HL-60 (cell line): ENCODE data around the gene INTS11.

Experiments
- CTCF ChIP-seq: IDR thresholded peaks from one replicate; pipeline ENCODE4 v1.5.1; 2011; ENCODE audit warnings: low read length, control low read depth, inconsistent platforms; ENCODE audit not compliant: insufficient read depth
- GABPA ChIP-seq: IDR thresholded peaks from 2 replicates; pipeline ENCODE4 v1.6.1; 2012; ENCODE audit warnings: low read depth
- POLR2AphosphoS5 ChIP-seq: IDR thresholded peaks from 2 replicates; pipeline ENCODE4 v1.6.1; 2012; ENCODE audit warnings: low read depth
- REST ChIP-seq: IDR thresholded peaks from 2 replicates; pipeline ENCODE4 v1.6.1; 2012; ENCODE audit warnings: low read depth; ENCODE audit not compliant: insufficient replicate concordance
- SPI1 ChIP-seq: IDR thresholded peaks from 2 replicates; pipeline ENCODE4 v1.6.1; 2012; ENCODE audit warnings: low read depth, mild to moderate bottlenecking, borderline replicate concordance

- TF ChIP-seq CTCF (no peak), GABPA (no peak), POLR2AphosphoS5 (no peak), REST (no peak), SPI1 (no peak)
These were observed 18.3 kb downstream of the INTS11 start for GRCh38 chr1:1306070-1306660.
